HepG2 (cell line): ENCODE data around the gene BAG5. TPM values are rescaled to one million over a fixed set of nuclear protein-coding genes. Genes with fewer than 3 reads are reported as not detected.

ENCODE experiments used
- ATAC-seq: fragments of 200-7000 bp; cut with Tn5 transposase; 3 replicates; pipeline ENCODE4 v1.9.1; 2020; ENCODE audit warnings: mild to moderate bottlenecking, moderate library complexity
- BruUV-seq: library from RNA; stranded (reverse); fragments of 400-500 nt; replicated peaks from 2 replicates; lab custom pipeline; 2021; lab: Mats Ljungman, UMichigan
- CTCF ChIA-PET: fragments of 300-600 bp; formaldehyde crosslinking; extraction: SDS; loops from one replicate; lab custom pipeline; 2021; ENCODE audit warnings: low total read pairs, inconsistent platforms, low intra/inter-chr PET ratio; lab: Yijun Ruan, JAX
- POLR2A ChIA-PET: fragments of 350-600 bp; sonication (Branson Sonifier 250); formaldehyde crosslinking; loops from one replicate; lab custom pipeline; 2020; ENCODE audit warnings: antibody characterized with exemption, inconsistent platforms; lab: Yijun Ruan, JAX
- DNase-seq: peaks from one replicate; pipeline ENCODE4 v3.0.0-alpha.2; 2015; ENCODE audit warnings: low spot score
- FAIRE-seq: peaks from 3 replicates; lab custom pipeline; 2011; peaks lifted over from hg19 to GRCh38; lab: Jason Lieb, UNC
- H2AFZ ChIP-seq: one replicate; pipeline ENCODE4 v1.6.1; 2011; ENCODE audit warnings: low read length, inconsistent platforms
- H3K27ac ChIP-seq: fragments of 300-600 bp; 3 replicates; pipeline ENCODE4 v1.8.0; 2011; ENCODE audit warnings: mixed run types, mild to moderate bottlenecking, mixed read lengths, low read length, inconsistent platforms; ENCODE audit not compliant: insufficient read depth; ENCODE audit errors: extremely low read length
- H3K27me3 ChIP-seq, 2 experiments: fragments of 200-600 bp in 1 of 2; 2 replicates in 1 of 2; 3 replicates in 1 of 2; pipeline versions ENCODE4 v1.6.0 to v1.8.0; 2011; ENCODE audit warnings: low read length in 2 of 2, mild to moderate bottlenecking in 2 of 2, moderate library complexity in 2 of 2, inconsistent platforms in 1 of 2; ENCODE audit not compliant: insufficient read depth in 2 of 2, control insufficient read depth in 1 of 2
- H3K36me3 ChIP-seq, 2 experiments: fragments of 200-600 bp in 1 of 2; replicated peaks in 1 of 2; 2 replicates in 1 of 2; 3 replicates in 1 of 2; pipeline versions ENCODE4 v1.5.1 to v1.8.0; 2011; ENCODE audit warnings: low read length in 2 of 2, inconsistent platforms in 1 of 2; ENCODE audit not compliant: insufficient read depth in 2 of 2, control insufficient read depth in 1 of 2
- H3K4me1 ChIP-seq: 2 replicates; pipeline ENCODE4 v1.5.1; 2012; ENCODE audit warnings: low read length, inconsistent platforms; ENCODE audit not compliant: insufficient read depth
- H3K4me2 ChIP-seq: 2 replicates; pipeline ENCODE4 v1.6.0; 2011; ENCODE audit warnings: low read depth, low read length, inconsistent platforms
- H3K4me3 ChIP-seq, 3 experiments: fragments of 200-600 bp in 1 of 3; sonication (generic), shearing (Covaris generic) in 1 of 3; replicated peaks in 1 of 3; 2 replicates each; pipeline ENCODE4 v1.5.1; 2011 to 2016; ENCODE audit warnings: low read length in 3 of 3, inconsistent platforms in 2 of 3, low read depth in 2 of 3, mild to moderate bottlenecking in 2 of 3, control low read depth in 1 of 3, mixed read lengths in 1 of 3; ENCODE audit not compliant: insufficient read depth in 1 of 3
- H3K79me2 ChIP-seq: one replicate; pipeline ENCODE4 v1.6.1; 2011; ENCODE audit warnings: low read length, inconsistent platforms; ENCODE audit not compliant: insufficient read depth
- H3K9ac ChIP-seq: 2 replicates; pipeline ENCODE4 v1.6.0; 2011; ENCODE audit warnings: mild to moderate bottlenecking, low read depth, low read length, inconsistent platforms; ENCODE audit not compliant: insufficient read depth
- H3K9me3 ChIP-seq: 2 replicates; pipeline ENCODE4 v1.5.1; 2012; ENCODE audit warnings: mild to moderate bottlenecking, low read length
- H4K20me1 ChIP-seq: 2 replicates; pipeline ENCODE4 v1.6.0; 2011; ENCODE audit warnings: inconsistent platforms, mild to moderate bottlenecking, low read length, moderate library complexity; ENCODE audit not compliant: insufficient read depth
- AGO2 ChIP-seq: fragments of 200-400 bp; formaldehyde crosslinking; optimal IDR thresholded peaks from 2 replicates; pipeline ENCODE3; 2017; ENCODE audit warnings: mild to moderate bottlenecking, low read depth, low read length, moderate library complexity
- BATF2 ChIP-seq: sonication (generic); formaldehyde crosslinking; IDR thresholded peaks from 2 replicates; pipeline ENCODE4 v1.8.0; 2022; ENCODE audit warnings: mild to moderate bottlenecking, missing genetic modification reagents, moderate library complexity
- ELK4 ChIP-seq: sonication (generic); formaldehyde crosslinking; IDR thresholded peaks from 2 replicates; pipeline ENCODE4 v1.9.0; 2021; ENCODE audit warnings: missing genetic modification reagents, borderline replicate concordance
- GPBP1L1 ChIP-seq: sonication (generic); formaldehyde crosslinking; IDR thresholded peaks from 2 replicates; pipeline ENCODE4 v1.5.0; 2020; ENCODE audit warnings: mild to moderate bottlenecking, missing genetic modification reagents
- KDM2A ChIP-seq: sonication (generic); formaldehyde crosslinking; IDR thresholded peaks from 2 replicates; pipeline ENCODE4 v1.4.0; 2020; ENCODE audit warnings: low read depth, missing genetic modification reagents, borderline replicate concordance
- KDM4B ChIP-seq: sonication (generic); formaldehyde crosslinking; IDR thresholded peaks from 2 replicates; pipeline ENCODE4 v1.4.0; 2020; ENCODE audit warnings: missing genetic modification reagents
- NFE2L2 ChIP-seq: fragments of 150-350 bp; IDR thresholded peaks from 2 replicates; pipeline ENCODE4 v1.6.1; 2014; ENCODE audit warnings: low read length
- NFIB ChIP-seq: sonication (generic); formaldehyde crosslinking; IDR thresholded peaks from 2 replicates; pipeline ENCODE4 v1.9.0; 2021; ENCODE audit warnings: missing genetic modification reagents, mild to moderate bottlenecking, borderline replicate concordance
- PCBP1 ChIP-seq: fragments of 200-400 bp; formaldehyde crosslinking; IDR thresholded peaks from 2 replicates; pipeline ENCODE4 v1.6.1; 2017; ENCODE audit warnings: mild to moderate bottlenecking, low read depth, low read length, borderline replicate concordance
- PHB2 ChIP-seq: fragments of 450-650 bp; IDR thresholded peaks from 2 replicates; pipeline ENCODE4 v1.6.1; 2018; ENCODE audit not compliant: partially characterized antibody
- REL ChIP-seq: sonication (generic); formaldehyde crosslinking; conservative IDR thresholded peaks from 2 replicates; pipeline ENCODE4 v1.8.0; 2022; ENCODE audit warnings: mild to moderate bottlenecking, missing genetic modification reagents, moderate library complexity
- ZBTB33 ChIP-seq: sonication (generic); formaldehyde crosslinking; IDR thresholded peaks from 2 replicates; pipeline ENCODE4 v1.4.0; 2020; ENCODE audit warnings: missing genetic modification reagents
- ZFP62 ChIP-seq: sonication (generic); formaldehyde crosslinking; IDR thresholded peaks from 2 replicates; pipeline ENCODE4 v1.4.0; 2020; ENCODE audit warnings: missing genetic modification reagents
- ZKSCAN1 ChIP-seq: fragments of 150-350 bp; IDR thresholded peaks from 2 replicates; pipeline ENCODE4 v1.6.1; 2014; ENCODE audit warnings: low read length
- ZNF570 ChIP-seq: sonication (generic); formaldehyde crosslinking; IDR thresholded peaks from 2 replicates; pipeline ENCODE4 v1.4.0; 2020; ENCODE audit warnings: mild to moderate bottlenecking, missing genetic modification reagents, borderline replicate concordance
- ZNF720 ChIP-seq: sonication (generic); formaldehyde crosslinking; IDR thresholded peaks from 2 replicates; pipeline ENCODE4 v1.4.0; 2020; ENCODE audit warnings: missing genetic modification reagents
- ZNF879 ChIP-seq: sonication (generic); formaldehyde crosslinking; IDR thresholded peaks from 2 replicates; pipeline ENCODE4 v1.8.1; 2023; ENCODE audit warnings: missing genetic modification reagents
- ZSCAN21 ChIP-seq: sonication (generic); formaldehyde crosslinking; IDR thresholded peaks from 2 replicates; pipeline ENCODE4 v1.8.0; 2022; ENCODE audit warnings: mild to moderate bottlenecking, missing genetic modification reagents, moderate library complexity, borderline replicate concordance
- WGBS: methylation state at CpG from one replicate; pipeline ENCODE4 v1.1.6; 2017; ENCODE audit warnings: low lambda C conversion rate; 5-methylcytosine and 5-hydroxymethylcytosine counted together
- in situ Hi-C: cut with HindIII; loops from 2 replicates; pipeline ENCODE4 v1.10.0; 2017; ENCODE audit warnings: low pct_unique_long_range_greater_than_20kb; ENCODE audit not compliant: extremely low pct_ligation_motif_present
- intact Hi-C: fragments of 100-400 bp; cut with micrococcal nuclease; formaldehyde crosslinking; loops from one replicate; pipeline ENCODE4 v1.10.0; 2022; ENCODE audit not compliant: unreplicated experiment
- polyA plus RNA-seq, 8 experiments: library from polyadenylated mRNA; depleted of rRNA in 3 of 8; stranded (reverse) in 7 of 8; unstranded in 1 of 8; fragments of >200 nt; fragmentation: Illumina TruSeq in 4 of 8; extraction: Trizol in 4 of 8; gene quantifications; 2 replicates each; pipeline versions ENCODE4 v1.2.1 to v1.2.3, GENCODE V29; 2011 to 2016; ENCODE audit warnings: low read depth in 4 of 8, missing spikeins in 1 of 8, mixed read lengths in 1 of 8; ENCODE audit not compliant: insufficient read depth in 1 of 8
- total RNA-seq, 5 experiments: library from RNA; depleted of rRNA; stranded (reverse); fragments of >200 nt; fragmentation: Illumina TruSeq; extraction: Trizol; gene quantifications; 2 replicates each; pipeline ENCODE4 v1.2.3, GENCODE V29; 2016; ENCODE audit warnings: low read depth in 1 of 5

Gene BAG5
- total and polyA plus RNA-seq, 2 of the 13 experiments (the other 11 are each of a cell fraction or from before 2014, with no cell fraction given), result 3.5 to 21.0 TPM

GRCh38 chr14:103520657-103521437 is 41.6 kb downstream of the BAG5 start:
- WGBS, result 97% methylated on average over 47 of the region's 66 CpGs
- CTCF ChIA-PET, result no interaction called here
- no peak overlapping the region for H2AFZ ChIP-seq
- H3K4me2 ChIP-seq, result no peak overlapping the region
- no peak for DNase-seq
- no peak for ATAC-seq
- no TSS peak for BruUV-seq
- POLR2A ChIA-PET, result interaction anchor here (0.6 kb wide), 1 partner anchor 8 kb away, joined by 3 read pairs; the partner anchor contains the start of gene TRMT61A
- no peak overlapping the region for H3K27ac ChIP-seq
- FAIRE-seq, result no peak
- no peaks in the 10 kb centered on the region for H3K9me3 ChIP-seq
- intact Hi-C loops (no loop called here), in situ Hi-C loops (no loop called here)
- no peak overlapping the region for H3K9ac ChIP-seq
- peaks cover 0 to 10% of the 10 kb centered on the region in 2 experiments; a peak in 3 of 5 replicates for H3K36me3 ChIP-seq
- peak overlapping the region in 2 of 3 experiments; percentile 11 to 81; a peak in 3 of 6 replicates for H3K4me3 ChIP-seq
- H3K27me3 ChIP-seq, result no peaks in the 10 kb centered on the region
- H3K4me1 ChIP-seq, result peaks cover 63% of the 10 kb centered on the region
- peaks cover 4% of the 10 kb centered on the region for H3K79me2 ChIP-seq
- no peaks in the 10 kb centered on the region for H4K20me1 ChIP-seq
- TF ChIP-seq NFIB (CRISPR knock-in tag) (no peak), KDM4B (CRISPR knock-in tag) (no peak), ZBTB33 (peak; percentile 69), BATF2 (no peak), PHB2 (no peak), ZKSCAN1 (no peak), ZSCAN21 (no peak), GPBP1L1 (CRISPR knock-in tag) (no peak), ZNF570 (no peak), KDM2A (no peak), PCBP1 (no peak), ELK4 (CRISPR knock-in tag) (no peak), ZNF720 (CRISPR knock-in tag) (no peak), ZNF879 (CRISPR knock-in tag) (no peak), NFE2L2 (no peak), AGO2 (peak; percentile 29), ZFP62 (CRISPR knock-in tag) (no peak), REL (no peak)
